HCT116 (cell line): ENCODE data around the gene NEUROD6.

Experiments used
- ELF1 ChIP-seq: IDR thresholded peaks from 2 replicates; pipeline ENCODE4 v1.6.1; 2012; ENCODE audit warnings: low read depth, borderline replicate concordance
- POLR2AphosphoS5 ChIP-seq: IDR thresholded peaks from 2 replicates; pipeline ENCODE4 v1.6.1; 2011; ENCODE audit warnings: mild to moderate bottlenecking, low read depth, low read length, moderate library complexity
- RAD21 ChIP-seq: IDR thresholded peaks from 2 replicates; pipeline ENCODE4 v1.6.1; 2012; ENCODE audit warnings: low read depth, mild to moderate bottlenecking
- SIN3A ChIP-seq: IDR thresholded peaks from 2 replicates; pipeline ENCODE4 v1.6.1; 2012; ENCODE audit warnings: low read depth
- TF ChIP-seq, protein P1 (sequence below), 3 experiments: fragments of 200-600 bp in 1 of 3; sonication (generic) in 1 of 3; IDR thresholded peaks in 2 of 3; conservative IDR thresholded peaks in 1 of 3; 2 replicates each; pipeline ENCODE4 v1.5.1; 2012 to 2017; ENCODE audit warnings: low read depth in 2 of 3, low read length in 2 of 3, antibody characterized with exemption in 1 of 3, borderline replicate concordance in 1 of 3, control low read depth in 1 of 3, mild to moderate bottlenecking in 1 of 3, mixed read lengths in 1 of 3, mixed run types in 1 of 3, moderate library complexity in 1 of 3; ENCODE audit not compliant: insufficient read depth in 1 of 3
- TF ChIP-seq, protein P2 (sequence below): IDR thresholded peaks from 2 replicates; pipeline ENCODE4 v1.6.1; 2012; ENCODE audit warnings: low read depth

GRCh38 chr7:31316876-31317275 is 23.6 kb downstream of the NEUROD6 start:
- TF ChIP-seq SIN3A (no peak), ELF1 (no peak), RAD21 (no peak), POLR2AphosphoS5 (no peak)
- TF ChIP-seq, protein P1, sequence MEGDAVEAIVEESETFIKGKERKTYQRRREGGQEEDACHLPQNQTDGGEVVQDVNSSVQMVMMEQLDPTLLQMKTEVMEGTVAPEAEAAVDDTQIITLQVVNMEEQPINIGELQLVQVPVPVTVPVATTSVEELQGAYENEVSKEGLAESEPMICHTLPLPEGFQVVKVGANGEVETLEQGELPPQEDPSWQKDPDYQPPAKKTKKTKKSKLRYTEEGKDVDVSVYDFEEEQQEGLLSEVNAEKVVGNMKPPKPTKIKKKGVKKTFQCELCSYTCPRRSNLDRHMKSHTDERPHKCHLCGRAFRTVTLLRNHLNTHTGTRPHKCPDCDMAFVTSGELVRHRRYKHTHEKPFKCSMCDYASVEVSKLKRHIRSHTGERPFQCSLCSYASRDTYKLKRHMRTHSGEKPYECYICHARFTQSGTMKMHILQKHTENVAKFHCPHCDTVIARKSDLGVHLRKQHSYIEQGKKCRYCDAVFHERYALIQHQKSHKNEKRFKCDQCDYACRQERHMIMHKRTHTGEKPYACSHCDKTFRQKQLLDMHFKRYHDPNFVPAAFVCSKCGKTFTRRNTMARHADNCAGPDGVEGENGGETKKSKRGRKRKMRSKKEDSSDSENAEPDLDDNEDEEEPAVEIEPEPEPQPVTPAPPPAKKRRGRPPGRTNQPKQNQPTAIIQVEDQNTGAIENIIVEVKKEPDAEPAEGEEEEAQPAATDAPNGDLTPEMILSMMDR (IDR thresholded peaks at IDR 0.05 in 2 of 3, conservative IDR thresholded peaks at IDR 0.05 in 1 of 3; ENCODE audit: borderline replicate concordance in 1 of 3, insufficient read depth in 1 of 3, low read depth in 2 of 3, low read length in 2 of 3): no peak
- TF ChIP-seq, protein P2, sequence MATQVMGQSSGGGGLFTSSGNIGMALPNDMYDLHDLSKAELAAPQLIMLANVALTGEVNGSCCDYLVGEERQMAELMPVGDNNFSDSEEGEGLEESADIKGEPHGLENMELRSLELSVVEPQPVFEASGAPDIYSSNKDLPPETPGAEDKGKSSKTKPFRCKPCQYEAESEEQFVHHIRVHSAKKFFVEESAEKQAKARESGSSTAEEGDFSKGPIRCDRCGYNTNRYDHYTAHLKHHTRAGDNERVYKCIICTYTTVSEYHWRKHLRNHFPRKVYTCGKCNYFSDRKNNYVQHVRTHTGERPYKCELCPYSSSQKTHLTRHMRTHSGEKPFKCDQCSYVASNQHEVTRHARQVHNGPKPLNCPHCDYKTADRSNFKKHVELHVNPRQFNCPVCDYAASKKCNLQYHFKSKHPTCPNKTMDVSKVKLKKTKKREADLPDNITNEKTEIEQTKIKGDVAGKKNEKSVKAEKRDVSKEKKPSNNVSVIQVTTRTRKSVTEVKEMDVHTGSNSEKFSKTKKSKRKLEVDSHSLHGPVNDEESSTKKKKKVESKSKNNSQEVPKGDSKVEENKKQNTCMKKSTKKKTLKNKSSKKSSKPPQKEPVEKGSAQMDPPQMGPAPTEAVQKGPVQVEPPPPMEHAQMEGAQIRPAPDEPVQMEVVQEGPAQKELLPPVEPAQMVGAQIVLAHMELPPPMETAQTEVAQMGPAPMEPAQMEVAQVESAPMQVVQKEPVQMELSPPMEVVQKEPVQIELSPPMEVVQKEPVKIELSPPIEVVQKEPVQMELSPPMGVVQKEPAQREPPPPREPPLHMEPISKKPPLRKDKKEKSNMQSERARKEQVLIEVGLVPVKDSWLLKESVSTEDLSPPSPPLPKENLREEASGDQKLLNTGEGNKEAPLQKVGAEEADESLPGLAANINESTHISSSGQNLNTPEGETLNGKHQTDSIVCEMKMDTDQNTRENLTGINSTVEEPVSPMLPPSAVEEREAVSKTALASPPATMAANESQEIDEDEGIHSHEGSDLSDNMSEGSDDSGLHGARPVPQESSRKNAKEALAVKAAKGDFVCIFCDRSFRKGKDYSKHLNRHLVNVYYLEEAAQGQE: no peak
